ENCODE measurements around the gene CCDC47. TPM values are rescaled to one million over a fixed set of nuclear protein-coding genes. Genes with fewer than 3 reads are reported as not detected.

The CCDC47 gene
- total and polyA plus RNA-seq, 2 of the 13 experiments (the other 11 are each of a cell fraction or from before 2014, with no cell fraction given), result 59.3 to 99.5 TPM

- TF ChIP-seq ZBTB1 (CRISPR knock-in tag; IDR thresholded peaks at IDR 0.05; ENCODE audit: borderline replicate concordance) (peak; percentile 91; the same call in 1 of the 2 replicates), ZNF431 (CRISPR knock-in tag; IDR thresholded peaks at IDR 0.05; ENCODE audit: borderline replicate concordance, low read depth) (peak; percentile 67), ZNF264 (CRISPR knock-in tag; IDR thresholded peaks at IDR 0.05) (peak; percentile 53), XRCC5 (optimal IDR thresholded peaks at IDR 0.05; ENCODE audit: low read length) (peak; percentile 42), ZFYVE20 (CRISPR knock-in tag; IDR thresholded peaks at IDR 0.05; ENCODE audit: borderline replicate concordance, low read depth) (peak; percentile 89), ADNP (CRISPR knock-in tag; IDR thresholded peaks at IDR 0.05) (no peak), LCORL (IDR thresholded peaks at IDR 0.05) (peak; percentile 82), LCORL (CRISPR knock-in tag; IDR thresholded peaks at IDR 0.05) (peak; percentile 98), ZNF251 (CRISPR knock-in tag; IDR thresholded peaks at IDR 0.05) (no peak), ZNF136 (CRISPR knock-in tag; IDR thresholded peaks at IDR 0.05; ENCODE audit: low read depth) (peak; percentile 97), NCOA1 (CRISPR knock-in tag; IDR thresholded peaks at IDR 0.05) (peak; percentile 57; the same call in 1 of the 2 replicates), ZNF326 (CRISPR knock-in tag; IDR thresholded peaks at IDR 0.05; ENCODE audit: borderline replicate concordance) (no peak), ZSCAN21 (CRISPR knock-in tag; IDR thresholded peaks at IDR 0.05; ENCODE audit: borderline replicate concordance) (peak; percentile 95), JUND (CRISPR knock-in tag; IDR thresholded peaks at IDR 0.05) (peak; percentile 89), FIP1L1 (IDR thresholded peaks at IDR 0.05; ENCODE audit: borderline replicate concordance, insufficient read depth, low read depth, low read length) (no peak), SATB2 (CRISPR knock-in tag; IDR thresholded peaks at IDR 0.05) (peak; percentile 71; the same call in 1 of the 2 replicates)
- TF ChIP-seq, protein P1, sequence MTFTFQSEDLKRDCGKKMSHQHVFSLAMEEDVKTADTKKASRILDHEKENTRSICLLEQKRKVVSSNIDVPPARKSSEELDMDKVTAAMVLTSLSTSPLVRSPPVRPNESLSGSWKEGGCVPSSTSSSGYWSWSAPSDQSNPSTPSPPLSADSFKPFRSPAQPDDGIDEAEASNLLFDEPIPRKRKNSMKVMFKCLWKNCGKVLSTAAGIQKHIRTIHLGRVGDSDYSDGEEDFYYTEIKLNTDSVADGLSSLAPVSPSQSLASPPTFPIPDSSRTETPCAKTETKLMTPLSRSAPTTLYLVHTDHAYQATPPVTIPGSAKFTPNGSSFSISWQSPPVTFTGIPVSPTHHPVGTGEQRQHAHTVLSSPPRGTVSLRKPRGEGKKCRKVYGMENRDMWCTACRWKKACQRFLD (CRISPR knock-in tag; IDR thresholded peaks at IDR 0.05; ENCODE audit: borderline replicate concordance), result peak; percentile 92
- TF ChIP-seq, protein P2, sequence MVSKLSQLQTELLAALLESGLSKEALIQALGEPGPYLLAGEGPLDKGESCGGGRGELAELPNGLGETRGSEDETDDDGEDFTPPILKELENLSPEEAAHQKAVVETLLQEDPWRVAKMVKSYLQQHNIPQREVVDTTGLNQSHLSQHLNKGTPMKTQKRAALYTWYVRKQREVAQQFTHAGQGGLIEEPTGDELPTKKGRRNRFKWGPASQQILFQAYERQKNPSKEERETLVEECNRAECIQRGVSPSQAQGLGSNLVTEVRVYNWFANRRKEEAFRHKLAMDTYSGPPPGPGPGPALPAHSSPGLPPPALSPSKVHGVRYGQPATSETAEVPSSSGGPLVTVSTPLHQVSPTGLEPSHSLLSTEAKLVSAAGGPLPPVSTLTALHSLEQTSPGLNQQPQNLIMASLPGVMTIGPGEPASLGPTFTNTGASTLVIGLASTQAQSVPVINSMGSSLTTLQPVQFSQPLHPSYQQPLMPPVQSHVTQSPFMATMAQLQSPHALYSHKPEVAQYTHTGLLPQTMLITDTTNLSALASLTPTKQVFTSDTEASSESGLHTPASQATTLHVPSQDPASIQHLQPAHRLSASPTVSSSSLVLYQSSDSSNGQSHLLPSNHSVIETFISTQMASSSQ (IDR thresholded peaks at IDR 0.05; ENCODE audit: low read depth), result 0 out of 2 replicates have a peak, but pooled peaks have one; percentile 23
- TF ChIP-seq, protein P2 (CRISPR knock-in tag; IDR thresholded peaks at IDR 0.05; ENCODE audit: borderline replicate concordance), result peak; percentile 65
- TF ChIP-seq, protein P3, sequence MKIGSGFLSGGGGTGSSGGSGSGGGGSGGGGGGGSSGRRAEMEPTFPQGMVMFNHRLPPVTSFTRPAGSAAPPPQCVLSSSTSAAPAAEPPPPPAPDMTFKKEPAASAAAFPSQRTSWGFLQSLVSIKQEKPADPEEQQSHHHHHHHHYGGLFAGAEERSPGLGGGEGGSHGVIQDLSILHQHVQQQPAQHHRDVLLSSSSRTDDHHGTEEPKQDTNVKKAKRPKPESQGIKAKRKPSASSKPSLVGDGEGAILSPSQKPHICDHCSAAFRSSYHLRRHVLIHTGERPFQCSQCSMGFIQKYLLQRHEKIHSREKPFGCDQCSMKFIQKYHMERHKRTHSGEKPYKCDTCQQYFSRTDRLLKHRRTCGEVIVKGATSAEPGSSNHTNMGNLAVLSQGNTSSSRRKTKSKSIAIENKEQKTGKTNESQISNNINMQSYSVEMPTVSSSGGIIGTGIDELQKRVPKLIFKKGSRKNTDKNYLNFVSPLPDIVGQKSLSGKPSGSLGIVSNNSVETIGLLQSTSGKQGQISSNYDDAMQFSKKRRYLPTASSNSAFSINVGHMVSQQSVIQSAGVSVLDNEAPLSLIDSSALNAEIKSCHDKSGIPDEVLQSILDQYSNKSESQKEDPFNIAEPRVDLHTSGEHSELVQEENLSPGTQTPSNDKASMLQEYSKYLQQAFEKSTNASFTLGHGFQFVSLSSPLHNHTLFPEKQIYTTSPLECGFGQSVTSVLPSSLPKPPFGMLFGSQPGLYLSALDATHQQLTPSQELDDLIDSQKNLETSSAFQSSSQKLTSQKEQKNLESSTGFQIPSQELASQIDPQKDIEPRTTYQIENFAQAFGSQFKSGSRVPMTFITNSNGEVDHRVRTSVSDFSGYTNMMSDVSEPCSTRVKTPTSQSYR (CRISPR knock-in tag; IDR thresholded peaks at IDR 0.05; ENCODE audit: borderline replicate concordance), result no peak; the same call in 1 of the 2 replicates
Observed at GRCh38 chr17:63773272-63774140, at the start of gene CCDC47 (continued).
